Activated CD4-positive, alpha-beta T cell treated with anti-CD3 and anti-CD28 coated beads, Interleukin-2, Interleukin-6, amounts not matched to agents 100 ng/mL and 50 ng/mL, durations not matched to agents 16 hours and 8 hours (primary cell): ENCODE data around the gene CHD5.
"Not testable (repeated sequence)": the region's sequence is repeated elsewhere in the genome, so short reads cannot be mapped to it uniquely, and the experiment has no call there.

Source experiments
- DNase-seq: peaks from one replicate; pipeline ENCODE4 v3.0.0-alpha.2; 2020

Gene CHD5

DNA sequence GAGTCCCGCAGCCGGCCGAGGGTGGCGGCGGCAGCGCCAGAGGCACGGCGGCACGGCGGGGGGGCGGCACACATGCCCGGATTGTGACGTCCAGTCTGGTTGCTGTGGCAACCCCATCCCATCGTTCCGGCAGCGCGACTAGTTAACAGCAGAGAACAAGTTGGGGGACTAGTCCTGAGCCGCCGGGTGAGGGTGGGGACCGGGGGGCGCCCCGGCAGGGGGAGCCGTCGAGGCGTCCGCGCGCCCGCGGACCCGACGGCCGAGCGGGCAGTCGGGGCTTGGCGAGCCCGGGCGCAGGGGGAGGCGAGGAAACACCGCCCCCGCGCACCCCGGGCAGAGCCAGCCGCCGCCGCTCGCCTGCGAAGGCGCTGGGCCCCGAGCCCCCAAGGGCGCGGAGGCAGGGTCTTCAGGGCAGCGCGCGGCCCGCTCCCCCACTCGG lies at the start of gene CHD5:
Gene CHD5 (minus strand): TSS at position 54 of the 439 bp plus-strand sequence. CDS start 298 bp downstream, outside the sequence.
- DNase-seq: no peak

DNA sequence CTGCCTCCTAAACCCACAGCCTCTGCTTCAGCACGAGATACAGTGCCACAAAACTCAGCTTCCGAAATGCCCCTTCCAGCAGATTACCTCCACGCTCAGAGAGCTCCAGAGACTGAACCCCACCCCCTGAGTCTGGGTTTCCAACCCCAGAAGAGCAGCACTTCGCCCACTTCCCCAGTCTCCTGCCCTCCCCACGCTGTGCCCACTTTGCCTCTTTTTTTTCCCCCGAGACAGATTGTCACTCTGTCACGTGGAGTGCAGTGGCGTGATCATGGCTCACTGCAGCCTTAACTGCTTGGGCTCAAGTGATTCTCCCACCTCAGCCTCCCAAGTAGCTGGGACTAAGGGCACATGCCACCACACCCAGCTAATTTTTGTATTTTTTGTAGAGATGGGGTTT lies 45.5 kb upstream of the CHD5 start:
- DNase-seq: no peak

DNA sequence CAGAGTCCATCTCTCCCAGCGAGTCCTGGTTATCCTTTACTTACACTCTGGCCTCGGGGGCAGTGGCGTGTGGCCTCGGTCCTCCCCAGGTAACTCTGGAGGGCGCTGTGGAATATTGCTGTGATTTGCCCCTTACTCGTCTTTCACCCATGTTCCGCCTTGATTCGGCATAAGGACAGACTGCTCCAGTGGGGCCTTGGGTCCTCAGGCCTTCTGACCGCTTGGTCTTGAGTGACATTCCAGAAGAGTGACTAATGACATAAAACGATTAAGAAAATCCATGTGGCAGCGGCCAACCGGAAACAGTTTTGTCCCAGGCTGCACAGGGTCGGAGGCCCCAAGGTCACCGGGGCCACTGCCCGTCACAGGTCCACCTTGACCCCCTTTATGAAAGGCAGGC lies 44.6 kb upstream of the CHD5 start:
- DNase-seq: no peak

DNA sequence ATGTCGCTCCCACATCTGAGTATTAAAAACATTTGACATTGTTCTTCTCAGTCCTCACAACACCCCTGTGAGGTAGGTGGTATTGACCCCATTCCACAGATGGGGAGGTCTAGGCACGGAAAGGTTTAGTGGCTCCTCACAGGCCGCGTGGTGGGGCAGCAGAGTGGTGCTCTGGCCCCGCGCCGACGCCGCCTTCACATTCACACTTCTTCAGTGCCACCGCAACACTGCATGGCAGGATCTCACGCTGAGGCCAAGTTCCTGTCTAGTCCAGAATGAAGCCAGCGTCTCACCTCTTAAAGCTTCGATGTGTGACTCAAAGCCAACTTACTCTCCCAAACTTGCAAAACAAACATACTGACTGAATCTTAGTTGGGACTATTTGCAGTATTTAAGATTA lies 43.5 kb upstream of the CHD5 start:
- no peak for DNase-seq

DNA sequence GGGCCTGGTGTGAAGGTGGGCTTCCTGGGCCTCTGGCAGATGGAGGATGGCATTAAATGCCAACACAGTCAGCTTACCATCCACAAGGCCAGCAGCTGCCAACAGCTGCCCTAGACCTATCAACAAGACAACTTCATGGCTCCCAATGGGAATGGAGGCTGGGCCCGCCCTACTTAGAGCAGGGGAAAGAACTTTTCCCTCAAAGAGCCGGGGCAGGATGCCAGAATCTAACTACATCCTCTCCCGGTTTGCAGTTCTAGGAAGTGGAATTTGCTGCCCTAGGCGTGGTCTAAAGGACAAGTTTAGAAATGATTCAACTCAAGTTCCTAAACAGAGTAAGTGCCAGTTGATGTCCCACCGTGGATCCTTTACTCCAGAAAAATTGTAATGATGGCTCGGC lies 42.5 kb upstream of the CHD5 start:
- DNase-seq: no peak

DNA sequence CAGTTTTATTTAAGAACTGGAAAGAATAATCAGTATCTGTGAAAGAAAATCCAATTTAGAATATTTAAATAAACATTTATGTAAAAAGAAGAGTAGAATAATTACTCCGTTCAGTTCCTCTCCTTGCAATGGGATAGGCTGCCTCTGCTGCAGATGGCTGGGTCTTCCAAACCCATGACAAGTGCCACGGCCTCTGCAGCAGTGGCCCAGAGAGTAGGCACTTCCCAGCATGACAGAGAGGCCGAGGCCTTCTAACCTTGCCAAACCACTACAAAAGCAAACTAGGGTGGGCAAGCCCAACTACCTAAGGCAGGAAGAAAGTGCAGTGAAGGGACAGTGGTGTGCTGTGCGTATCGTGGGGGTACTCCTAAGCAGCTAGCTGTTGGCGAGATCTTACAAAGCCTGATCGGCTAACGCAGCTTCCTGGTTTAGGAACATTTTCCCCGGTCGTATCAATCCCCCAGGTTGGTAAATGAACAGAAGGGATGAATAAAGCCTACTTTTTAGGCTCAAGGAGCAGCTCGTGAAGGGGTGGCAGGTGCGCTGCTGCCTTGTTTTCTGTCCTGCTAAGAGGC lies 41.2 kb upstream of the CHD5 start:
- DNase-seq: no peak

DNA sequence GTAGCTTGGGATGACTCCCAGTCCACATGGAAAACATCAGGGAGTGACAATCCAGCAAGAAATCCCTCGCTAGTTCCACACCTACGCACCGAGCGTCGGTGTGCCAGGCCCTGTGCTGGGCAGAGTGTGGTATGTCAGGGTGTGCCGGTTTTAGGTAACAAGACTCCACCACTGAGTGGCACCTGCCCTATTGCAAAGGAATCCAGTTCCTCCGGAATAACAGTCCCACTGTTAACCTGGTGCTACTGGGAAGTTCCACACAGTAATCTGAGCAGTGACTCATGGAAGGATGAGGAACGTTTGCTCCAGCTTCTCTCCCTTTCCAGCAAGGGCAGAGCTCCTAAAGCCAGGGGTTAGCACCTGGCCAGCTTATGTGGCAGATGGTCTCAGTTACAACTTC lies 40.1 kb upstream of the CHD5 start:
- DNase-seq: no peak

DNA sequence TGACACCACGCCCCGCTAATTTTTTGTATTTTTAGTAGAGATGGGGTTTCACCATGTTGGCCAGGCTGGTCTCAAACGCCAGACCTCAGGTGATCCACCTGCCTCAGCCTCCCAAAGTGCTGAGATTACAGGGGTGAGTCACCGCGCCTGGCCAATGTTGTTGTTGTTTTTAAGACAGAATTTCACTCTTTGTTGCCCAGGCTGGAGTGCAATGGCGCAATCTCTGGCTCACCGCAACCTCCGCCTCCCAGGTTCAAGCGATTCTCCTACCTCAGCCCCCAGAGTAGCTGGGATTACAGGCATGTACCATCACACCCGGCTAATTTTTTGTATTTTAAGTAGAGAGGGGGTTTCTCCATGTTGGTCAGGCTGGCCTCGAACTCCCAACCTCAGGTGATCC lies 39.5 kb upstream of the CHD5 start:
- not testable (repeated sequence) for DNase-seq

DNA sequence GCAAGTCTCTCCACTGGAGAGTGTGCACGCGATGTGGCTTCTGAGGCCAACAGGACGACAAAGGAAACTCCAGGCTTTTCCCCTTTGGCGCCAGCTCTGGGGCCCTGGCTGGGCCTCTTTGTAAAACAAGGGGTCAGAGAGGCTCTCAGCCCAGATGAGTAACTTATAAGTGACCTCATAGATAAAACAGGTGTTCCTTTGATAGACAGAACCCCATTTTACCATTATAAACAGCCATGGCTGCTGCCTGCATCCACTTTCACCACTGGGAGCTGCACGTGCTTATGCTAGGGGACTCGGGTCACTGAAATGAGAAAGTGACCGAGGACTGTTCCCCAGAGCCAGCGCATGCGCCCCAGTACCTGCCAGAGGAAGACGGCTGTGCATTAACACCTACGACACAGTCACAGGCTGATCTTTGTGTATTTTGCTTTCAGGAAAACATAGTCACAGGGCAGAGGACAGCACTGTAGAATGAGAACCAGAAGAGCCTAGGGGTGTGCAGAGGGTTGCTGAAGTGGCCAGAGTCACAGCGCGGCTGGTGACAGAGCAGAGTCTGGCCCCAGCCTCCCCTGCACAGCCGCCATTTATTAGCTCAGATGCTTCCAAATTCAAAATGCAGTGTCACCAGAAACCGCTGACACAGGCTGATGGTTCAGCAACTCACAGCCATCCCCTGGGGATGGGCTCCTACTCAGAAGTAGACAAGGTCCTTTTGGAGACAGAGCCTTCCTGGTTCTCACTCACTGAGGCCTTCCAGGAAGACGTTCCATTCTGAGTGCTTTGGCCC lies 38.4 kb upstream of the CHD5 start:
- DNase-seq: no peak

DNA sequence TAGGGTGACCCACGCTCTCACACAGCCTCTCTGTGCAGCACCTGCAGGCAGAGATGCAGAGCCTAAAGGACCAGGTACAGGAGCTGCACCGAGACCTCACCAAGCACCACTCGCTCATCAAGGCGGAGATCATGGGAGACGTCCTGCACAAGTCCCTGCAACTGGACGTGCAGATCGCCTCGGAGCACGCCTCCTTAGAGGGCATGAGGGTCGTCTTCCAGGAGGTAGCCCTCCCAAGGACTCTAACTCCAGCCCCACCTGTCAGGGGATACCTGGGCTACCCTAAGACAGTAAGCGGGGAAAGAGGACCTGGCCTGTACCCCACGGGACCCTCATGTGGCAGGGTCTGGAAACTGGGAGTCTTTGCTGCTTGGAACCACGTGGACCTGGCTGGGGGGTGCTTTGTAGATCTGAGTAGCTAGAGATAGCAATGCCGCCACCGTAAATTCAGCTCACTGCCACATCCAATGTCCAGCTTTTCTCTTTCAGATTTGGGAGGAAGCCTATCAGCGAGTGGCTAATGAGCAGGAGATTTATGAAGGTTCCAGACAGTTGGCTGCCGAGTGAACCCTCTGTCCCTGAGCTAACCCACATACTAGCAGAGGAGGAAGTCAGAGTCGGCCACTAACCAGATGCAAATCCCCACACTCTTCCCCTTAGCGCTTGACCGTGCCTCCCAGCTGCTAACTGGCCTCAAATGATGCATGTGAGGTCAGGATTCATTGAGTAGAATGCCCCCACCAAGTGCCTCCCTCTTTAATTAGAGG lies 32.3 kb upstream of the CHD5 start:
- DNase-seq: no peak

DNA sequence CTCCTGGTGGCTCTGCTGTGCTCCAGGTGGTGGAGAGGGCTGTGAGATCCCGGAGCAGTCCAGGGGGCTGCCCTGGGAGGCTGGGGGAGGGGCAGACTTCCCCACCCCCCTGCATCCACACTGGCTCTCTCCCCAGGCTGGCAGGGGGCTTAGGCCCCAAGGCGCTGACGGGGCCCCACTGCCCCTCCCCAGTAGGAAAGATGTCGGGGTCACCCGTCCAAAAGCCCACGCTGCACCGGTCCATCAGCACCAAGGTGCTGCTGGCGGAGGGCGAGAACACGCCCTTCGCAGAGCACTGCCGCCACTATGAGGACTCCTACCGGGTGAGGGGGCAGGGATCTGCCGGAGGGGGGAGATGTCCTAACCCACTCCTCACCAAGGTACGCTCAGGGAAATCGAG lies 31.6 kb upstream of the CHD5 start:
- no peak for DNase-seq

DNA sequence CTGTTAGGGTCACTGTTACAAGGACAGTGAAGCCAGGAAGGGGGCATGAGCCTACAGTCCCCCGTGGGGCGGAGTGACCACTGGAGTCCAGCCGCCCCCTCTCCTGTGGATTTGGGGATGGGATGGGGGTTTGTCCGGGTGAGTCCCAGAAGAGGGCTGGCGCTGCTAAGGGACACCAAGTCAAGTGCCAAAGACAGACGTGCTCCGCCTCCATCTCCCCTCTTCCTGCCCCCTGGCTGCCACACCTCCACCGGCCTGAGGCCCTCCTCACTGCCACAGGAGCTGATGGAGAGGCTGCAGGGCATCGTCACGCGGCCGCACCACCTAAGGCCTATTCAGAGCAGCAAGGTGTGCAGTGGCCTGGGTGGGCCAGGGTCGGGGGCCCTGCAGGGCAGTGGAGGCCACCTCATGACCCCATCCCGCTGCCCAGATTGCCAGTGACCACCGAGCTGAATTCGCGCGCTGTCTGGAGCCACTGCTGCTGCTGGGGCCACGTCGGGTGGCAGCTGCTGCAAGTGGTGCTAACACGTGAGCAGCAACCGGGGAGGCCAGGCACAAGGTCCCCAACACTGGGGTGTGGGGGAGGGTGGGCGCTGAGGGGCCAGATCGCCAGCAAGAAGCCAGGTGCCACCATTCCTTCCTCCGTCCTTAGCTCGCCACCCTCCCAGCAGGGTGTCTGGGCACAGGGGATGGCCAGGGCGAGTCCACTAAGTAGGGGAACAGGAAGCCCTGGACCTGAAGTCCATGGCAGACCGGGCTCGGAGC lies 30.7 kb upstream of the CHD5 start:
- no peak for DNase-seq

DNA sequence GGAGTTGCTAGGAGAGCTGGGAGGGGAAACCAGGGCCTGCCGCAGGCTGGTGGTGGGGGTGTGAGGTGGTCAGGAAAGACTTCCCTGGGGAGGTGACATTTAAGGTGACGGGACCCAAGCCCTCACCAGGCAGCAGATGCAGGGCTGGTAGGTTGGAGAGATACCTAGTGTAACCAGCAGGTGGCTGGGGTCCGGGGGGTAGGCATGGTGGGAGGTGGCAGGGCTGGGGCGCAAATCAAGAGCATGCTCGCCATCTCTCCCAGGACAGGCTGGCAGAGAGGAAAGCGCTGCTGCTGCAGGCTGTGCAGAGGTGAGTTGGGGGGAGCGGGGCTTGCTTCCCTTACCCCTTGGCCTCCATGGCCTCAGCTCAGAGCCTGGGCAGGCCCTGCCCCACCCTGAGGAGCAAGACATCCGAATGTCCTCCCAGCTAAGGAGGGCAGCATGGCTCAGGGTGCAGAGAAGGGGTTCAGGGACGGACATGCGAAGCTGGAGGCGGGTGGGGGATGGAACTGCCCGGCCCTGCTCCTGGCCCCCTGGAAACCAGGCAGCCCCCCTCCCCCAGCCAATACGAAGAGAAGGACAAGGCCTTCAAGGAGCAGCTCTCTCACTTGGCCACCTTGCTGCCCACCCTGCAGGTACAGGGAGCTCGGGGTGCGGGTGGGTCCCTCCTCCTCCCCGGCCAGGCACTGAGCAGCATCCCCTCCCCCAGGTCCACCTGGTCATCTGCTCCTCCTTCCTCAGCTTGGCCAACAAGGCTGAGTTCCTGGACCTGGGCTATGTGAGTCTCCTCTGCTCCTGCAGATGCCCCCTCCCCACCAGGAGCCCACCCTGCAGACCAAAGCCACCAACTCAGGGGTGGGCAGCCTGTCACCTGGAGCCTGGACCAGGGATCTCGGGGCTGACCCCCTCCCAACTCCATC lies 29.8 kb upstream of the CHD5 start:
- peak; percentile 58 for DNase-seq

DNA sequence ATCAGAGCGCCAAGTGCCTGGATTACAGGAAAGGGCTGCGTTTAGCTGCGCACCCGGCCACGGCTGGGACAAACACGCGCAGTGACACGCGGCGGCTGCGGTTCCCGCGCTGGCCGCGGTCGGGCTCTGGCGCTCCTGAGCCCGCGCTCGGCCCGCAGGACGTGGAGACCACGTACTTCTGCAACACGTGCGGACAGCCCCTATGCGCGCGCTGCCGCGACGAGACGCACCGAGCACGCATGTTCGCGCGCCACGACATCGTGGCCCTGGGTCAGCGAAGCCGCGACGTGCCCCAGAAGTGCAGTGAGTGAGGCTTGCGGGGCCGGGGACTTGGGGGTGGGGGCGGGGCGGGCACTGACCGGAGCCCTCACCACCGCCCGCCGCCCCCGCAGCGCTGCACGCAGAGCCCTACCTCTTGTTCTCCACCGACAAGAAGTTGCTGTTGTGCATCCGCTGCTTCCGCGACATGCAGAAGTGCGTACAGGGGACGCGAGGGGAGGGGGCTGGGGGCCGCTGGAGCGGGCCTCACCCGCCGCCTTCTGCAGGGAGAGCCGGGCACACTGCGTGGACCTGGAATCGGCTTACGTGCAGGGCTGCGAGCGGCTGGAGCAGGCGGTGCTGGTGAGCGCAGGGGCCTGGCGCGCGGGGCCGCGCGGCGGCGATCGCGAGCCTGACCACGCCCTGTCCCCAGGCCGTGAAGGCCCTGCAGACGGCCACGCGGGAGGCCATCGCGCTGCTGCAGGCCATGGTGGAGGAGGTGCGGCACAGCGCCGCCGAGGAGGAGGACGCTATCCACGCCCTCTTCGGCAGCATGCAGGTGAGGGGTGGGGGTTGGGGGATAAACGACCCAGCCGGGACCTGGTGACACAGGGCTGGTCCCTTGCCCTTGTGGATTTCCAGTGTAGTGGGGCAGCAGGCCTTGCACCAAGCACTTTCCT lies 28.9 kb upstream of the CHD5 start:
- peak; percentile 53 for DNase-seq

DNA sequence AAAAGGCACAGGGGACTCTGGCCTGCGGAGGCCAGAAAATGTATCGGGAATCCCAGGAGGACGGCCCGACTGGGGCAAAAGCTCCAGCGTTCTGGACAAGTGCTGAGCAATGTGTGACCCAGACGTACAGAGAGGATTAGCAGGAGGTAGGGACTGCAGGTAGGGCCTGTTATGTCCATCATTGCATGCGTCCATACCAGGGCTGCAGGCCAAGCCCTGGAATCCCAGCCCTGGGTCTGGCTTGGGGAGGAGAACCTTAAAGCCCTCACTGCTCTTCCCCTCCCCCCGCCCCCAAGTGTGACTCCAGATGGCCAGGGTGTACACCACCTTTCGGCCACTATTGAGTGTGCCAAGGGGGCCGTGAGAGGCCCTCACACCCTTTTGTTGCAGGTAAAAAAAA lies 27.8 kb upstream of the CHD5 start:
- no peak for DNase-seq

DNA sequence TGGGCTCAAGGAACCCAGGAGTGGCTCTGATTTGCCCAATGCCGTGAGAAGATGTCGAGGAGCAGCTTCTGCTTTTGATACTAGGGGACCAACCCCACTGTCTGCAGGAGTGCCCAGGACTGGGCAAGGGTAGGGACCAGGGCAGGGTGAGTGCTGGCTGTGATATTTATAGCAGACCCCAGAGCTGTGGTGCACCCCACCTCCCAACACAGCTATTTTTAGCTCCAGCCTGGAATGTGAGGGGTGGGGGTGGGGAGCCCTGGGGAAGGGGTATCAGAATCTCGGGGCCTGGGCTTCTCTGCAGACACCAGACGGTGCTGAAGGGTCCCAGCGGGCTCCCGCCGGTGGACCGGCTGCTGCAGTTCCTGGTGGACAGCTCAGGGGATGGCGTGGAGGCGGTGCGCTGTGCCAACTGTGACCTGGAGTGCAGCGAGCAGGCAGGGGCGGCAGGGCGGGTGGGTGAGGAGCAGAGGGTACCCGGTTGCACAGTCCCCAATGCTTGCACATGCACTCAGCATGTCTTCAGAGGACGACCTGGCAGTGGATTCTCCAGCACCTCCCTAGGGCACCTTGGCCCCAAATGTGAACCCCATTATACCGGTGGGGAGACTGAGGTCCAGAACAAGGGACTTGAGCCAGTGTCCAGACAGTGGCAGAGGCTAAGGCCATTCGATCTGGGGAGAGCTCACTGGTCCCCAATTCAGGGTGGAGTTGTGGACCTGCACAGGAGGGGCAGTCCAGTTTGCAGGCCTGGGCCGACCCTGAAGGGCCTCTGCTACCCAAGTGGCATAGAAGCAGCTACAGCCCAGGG lies 27.2 kb upstream of the CHD5 start:
- DNase-seq: no peak

DNA sequence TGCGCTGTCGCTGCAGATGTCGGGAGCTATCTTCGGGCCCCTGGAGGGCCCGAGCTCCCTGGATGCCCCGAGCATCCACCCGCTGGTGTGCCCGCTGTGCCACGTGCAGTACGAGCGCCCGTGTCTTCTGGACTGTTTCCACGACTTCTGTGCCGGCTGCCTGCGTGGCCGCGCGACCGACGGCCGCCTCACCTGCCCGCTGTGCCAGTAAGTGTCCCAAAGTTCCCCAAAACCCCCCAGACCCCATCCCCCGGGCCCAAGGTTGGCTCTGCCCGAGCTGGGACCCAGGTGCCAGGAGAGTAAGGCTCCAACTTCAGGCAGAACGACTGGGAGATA lies 26.4 kb upstream of the CHD5 start:
- DNase-seq: no peak

DNA sequence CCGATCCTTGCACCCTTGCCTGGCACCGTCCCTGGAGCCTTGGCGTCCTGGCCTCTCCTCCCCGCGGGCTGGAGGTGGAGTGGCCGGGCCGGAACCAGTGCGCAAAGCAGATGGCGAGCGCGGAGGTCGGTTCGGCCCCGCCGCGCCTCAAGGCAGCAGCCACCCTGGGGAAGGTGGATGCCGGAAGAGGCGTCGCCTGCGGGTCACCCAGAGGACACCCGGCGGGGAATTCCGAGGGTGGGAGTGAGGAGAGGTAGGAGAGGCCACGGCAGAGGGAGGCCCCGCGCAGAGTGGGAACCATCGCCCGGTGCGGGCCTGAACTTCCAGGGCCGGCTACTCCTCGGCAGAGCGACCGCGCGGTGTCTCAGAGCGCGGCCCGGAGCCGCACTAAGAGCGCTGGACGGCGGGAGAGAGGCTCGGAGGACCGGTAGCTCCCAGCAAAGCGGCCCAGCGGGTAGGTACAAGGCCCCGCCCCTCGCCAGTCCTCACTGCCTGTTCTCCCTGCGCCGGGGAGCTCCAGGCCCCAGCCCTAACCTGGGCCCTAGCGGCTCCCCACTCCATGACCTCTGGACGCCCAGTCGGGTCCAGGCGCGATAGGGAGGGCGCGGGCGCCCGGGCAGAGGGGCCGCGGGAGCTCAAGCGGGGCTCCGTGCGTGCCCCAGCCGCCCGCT lies 25.9 kb upstream of the CHD5 start, which contains the start of gene RNF207:
Gene RNF207 (plus strand): TSS at position 271 of the 671 bp plus-strand sequence. CDS start 417 bp downstream, outside the sequence.
- DNase-seq: peak; percentile 80

DNA sequence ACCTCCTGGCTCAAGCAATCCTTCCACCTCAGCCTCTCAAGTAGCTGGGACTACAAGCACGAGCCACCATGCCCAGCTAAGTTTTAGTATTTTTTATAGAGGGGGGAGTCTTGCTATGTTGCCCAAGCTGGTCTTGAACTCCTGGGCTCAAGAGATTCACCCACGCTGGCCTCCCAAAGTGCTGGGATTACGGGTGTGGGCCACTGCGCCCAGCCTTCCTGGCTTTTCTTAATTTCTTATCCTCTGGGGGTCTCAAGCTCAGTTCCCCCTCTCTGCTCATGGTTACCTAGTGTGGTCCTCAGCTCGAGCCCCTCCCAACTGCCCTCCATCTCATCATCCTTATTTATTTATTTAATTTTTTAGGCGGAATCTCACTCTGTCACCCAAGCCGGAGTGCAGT lies 22.1 kb upstream of the CHD5 start:
- no peak for DNase-seq
